NCI-H1105 (cell line): Measurements from ENCODE around the gene LCE2B.
"Not testable (repeated sequence)": the region's sequence is repeated elsewhere in the genome, so short reads cannot be mapped to it uniquely, and the experiment has no call there.

Experiments
- DNase-seq: peaks from one replicate; lab custom pipeline; 2025; lab: John Stamatoyannopoulos, UW

The LCE2B gene

GRCh38 chr1:152685823-152686222, at the start of gene LCE2B:
Gene LCE2B (plus strand): TSS chr1:152686123. CDS start chr1:152686844, 721 bp downstream.
- DNase-seq, result not testable (repeated sequence)

- no peak for DNase-seq
These were observed 45.6 kb upstream of the LCE2B start for GRCh38 chr1:152640351-152640750.

GRCh38 chr1:152643945-152644344, 42.0 kb upstream of the LCE2B start:
- DNase-seq, result no peak

- DNase-seq, result no peak
These were observed 40.8 kb upstream of the LCE2B start for GRCh38 chr1:152645146-152645545.

- DNase-seq, result no peak
These were observed 39.3 kb upstream of the LCE2B start for GRCh38 chr1:152646656-152647055.

- DNase-seq, result peak; percentile 36
These were observed 31.8 kb upstream of the LCE2B start for GRCh38 chr1:152654110-152654509.

- DNase-seq, result no peak
These were observed 29.5 kb upstream of the LCE2B start for GRCh38 chr1:152656459-152656858.

- DNase-seq, result no peak
These were observed 28.2 kb upstream of the LCE2B start for GRCh38 chr1:152657677-152658076.

GRCh38 chr1:152658649-152659048, 27.3 kb upstream of the LCE2B start:
- no peak for DNase-seq

GRCh38 chr1:152663098-152663497, 22.8 kb upstream of the LCE2B start, which contains the start of gene LCE2D:
Gene LCE2D (plus strand): TSS chr1:152663380. CDS start chr1:152664106, 726 bp downstream.
- no peak for DNase-seq

GRCh38 chr1:152666171-152666570, 19.8 kb upstream of the LCE2B start:
- DNase-seq, result not testable (repeated sequence)

GRCh38 chr1:152667648-152668047, 18.3 kb upstream of the LCE2B start:
- DNase-seq, result no peak

- DNase-seq, result no peak
These were observed 12.9 kb upstream of the LCE2B start for GRCh38 chr1:152673016-152673415.

GRCh38 chr1:152674983-152675382, 10.9 kb upstream of the LCE2B start, which contains the start of gene LCE2C:
Gene LCE2C (plus strand): TSS chr1:152675279. CDS start chr1:152676016, 737 bp downstream.
- DNase-seq, result not testable (repeated sequence)

GRCh38 chr1:152679459-152679858, 6.5 kb upstream of the LCE2B start:
- DNase-seq, result no peak

- DNase-seq, result no peak
These were observed 4.3 kb upstream of the LCE2B start for GRCh38 chr1:152681616-152682015.

- no peak for DNase-seq
These were observed 2.1 kb upstream of the LCE2B start for GRCh38 chr1:152683846-152684245.

- DNase-seq, result no peak
These were observed 12.0 kb downstream of the LCE2B start, which contains the start of gene LCE2A for GRCh38 chr1:152697701-152698600. Gene LCE2A (plus strand): TSS chr1:152698345. CDS start chr1:152698902, 557 bp downstream.

- no peak for DNase-seq
These were observed 13.8 kb downstream of the LCE2B start for GRCh38 chr1:152699746-152700145.

GRCh38 chr1:152707860-152708259, 21.9 kb downstream of the LCE2B start, which contains the start of gene LCE4A:
Gene LCE4A (plus strand): TSS chr1:152708160. CDS start chr1:152709076, 916 bp downstream.
- no peak for DNase-seq

- no peak for DNase-seq
These were observed 32.3 kb downstream of the LCE2B start for GRCh38 chr1:152718238-152718637.

- DNase-seq, result no peak
These were observed 39.3 kb downstream of the LCE2B start for GRCh38 chr1:152725261-152725660.

- DNase-seq, result no peak
These were observed 43.1 kb downstream of the LCE2B start for GRCh38 chr1:152728986-152729385.
